Mucosa of descending colon (tissue), 3 donors: ENCODE measurements around the gene SAFB. TPM values are rescaled to one million over a fixed set of nuclear protein-coding genes. Genes with fewer than 3 reads are reported as not detected.

Experiments used
- ATAC-seq: fragments of 200-7000 bp; cut with Tn5 transposase; one replicate; pipeline ENCODE4 v1.9.1; 2020; ENCODE audit warnings: mild to moderate bottlenecking, moderate library complexity
- DNase-seq, 3 donors: peaks; one replicate each; pipeline ENCODE4 v3.0.0-alpha.2; 2020
- H3K36me3 ChIP-seq: fragments of 200-600 bp; one replicate; pipeline ENCODE4 v1.8.0; 2021; ENCODE audit warnings: low read depth, mild to moderate bottlenecking
- H3K4me1 ChIP-seq: fragments of 200-600 bp; one replicate; pipeline ENCODE4 v1.8.0; 2021; ENCODE audit warnings: low read depth, mild to moderate bottlenecking
- H3K4me3 ChIP-seq: fragments of 200-600 bp; one replicate; pipeline ENCODE4 v1.8.0; 2021; ENCODE audit warnings: mild to moderate bottlenecking
- H3K9me3 ChIP-seq: fragments of 200-600 bp; one replicate; pipeline ENCODE4 v1.8.0; 2021; ENCODE audit warnings: mild to moderate bottlenecking
- CTCF ChIP-seq: fragments of 200-600 bp; IDR thresholded peaks from one replicate; pipeline ENCODE4 v1.8.0; 2022; ENCODE audit warnings: antibody characterized with exemption, mild to moderate bottlenecking
- intact Hi-C, 2 donors: fragments of 100-400 bp; cut with DNase I in 1 of 2; cut with micrococcal nuclease in 1 of 2; formaldehyde crosslinking; loops; one replicate each; pipeline versions ENCODE4 v1.11.0 to v1.11.1; 2022; cut with DNase I, micrococcal nuclease
- long read RNA-seq, 2 donors: library from polyadenylated mRNA; unstranded; transcript quantifications; one replicate each; pipeline ENCODE4 v2.0.0, GENCODE V29; 2019 to 2021
- total RNA-seq, 3 donors: library from RNA; stranded (reverse); fragmentation: NEBNext Ultra II Directional in 2 of 3; extraction: Animal tissue kit (Norgen Biotek cat#: 25700) in 2 of 3; gene quantifications; one replicate each; pipeline versions ENCODE4 v1.2.1 to v1.2.4, GENCODE V29; 2021 to 2023
- donor health status: DM: no; HTN: no; CAD: no; lungs with moderate emphysema.
- donor health status: DM: no; HTN: no; CAD: no.
- donor health status: DM: no; HTN: yes; CAD: no.

Gene SAFB
- total RNA-seq = 100 to 1,000 TPM in 1 of 3 donors, 10 to 100 TPM in 2; 78.8 to 115 (median 83.3) TPM
- long read RNA-seq, donor 1, transcript SAFB-205 (21 exons, 2,842 nt) = minor isoform, 62 of 236 reads
- long read RNA-seq, donor 1, transcript SAFB-201 (21 exons, 3,042 nt) = minor isoform, 19 of 236 reads
- long read RNA-seq, donor 1, transcript SAFB-211 (21 exons, 3,014 nt) = major isoform, 80 of 236 reads
- long read RNA-seq, donor 1, partial matches to known transcripts = 21 of 236 reads
- long read RNA-seq, donor 1, other reads (novel, unspliced or antisense) = 54 of 236 reads
- long read RNA-seq, donor 2, transcript SAFB-205 (21 exons, 2,842 nt) = minor isoform, 11 of 60 reads
- long read RNA-seq, donor 2, transcript SAFB-211 (21 exons, 3,014 nt) = major isoform, 16 of 60 reads
- long read RNA-seq, donor 2, partial matches to known transcripts = 20 of 60 reads
- long read RNA-seq, donor 2, other reads (novel, unspliced or antisense) = 9 of 60 reads

- ATAC-seq (peak; percentile 95), DNase-seq (peak; percentile 98 to 100 (median 100))
- intact Hi-C loops = no loop called here
- H3K4me3 ChIP-seq = peak within 1 kb of the TSS; percentile 99
- peaks cover 46% of the 10 kb centered on the region for H3K4me1 ChIP-seq
- H3K9me3 ChIP-seq = no peaks in the 10 kb centered on the region
- no peak for TF ChIP-seq CTCF
- H3K36me3 ChIP-seq = peaks cover 8% of the 10 kb centered on the region
Observed at GRCh38 chr19:5622465-5623396, at the start of gene SAFB, which contains the start of gene SAFB2. Gene SAFB (plus strand): TSS chr19:5623083. CDS start chr19:5623206, 123 bp downstream. Gene SAFB2 (minus strand): TSS chr19:5622776. CDS start chr19:5622715, 61 bp downstream.

- DNase-seq = no peak
- Histone ChIP-seq H3K36me3 (no peaks in the 10 kb centered on the region), H3K4me3 (no peak overlapping the region), H3K4me1 (peaks cover 3% of the 10 kb centered on the region), H3K9me3 (no peaks in the 10 kb centered on the region)
- intact Hi-C loops = no loop called here
- TF ChIP-seq CTCF = no peak
- ATAC-seq = no peak
Observed at GRCh38 chr19:5575590-5575989, 47.3 kb upstream of the SAFB start.

DNA sequence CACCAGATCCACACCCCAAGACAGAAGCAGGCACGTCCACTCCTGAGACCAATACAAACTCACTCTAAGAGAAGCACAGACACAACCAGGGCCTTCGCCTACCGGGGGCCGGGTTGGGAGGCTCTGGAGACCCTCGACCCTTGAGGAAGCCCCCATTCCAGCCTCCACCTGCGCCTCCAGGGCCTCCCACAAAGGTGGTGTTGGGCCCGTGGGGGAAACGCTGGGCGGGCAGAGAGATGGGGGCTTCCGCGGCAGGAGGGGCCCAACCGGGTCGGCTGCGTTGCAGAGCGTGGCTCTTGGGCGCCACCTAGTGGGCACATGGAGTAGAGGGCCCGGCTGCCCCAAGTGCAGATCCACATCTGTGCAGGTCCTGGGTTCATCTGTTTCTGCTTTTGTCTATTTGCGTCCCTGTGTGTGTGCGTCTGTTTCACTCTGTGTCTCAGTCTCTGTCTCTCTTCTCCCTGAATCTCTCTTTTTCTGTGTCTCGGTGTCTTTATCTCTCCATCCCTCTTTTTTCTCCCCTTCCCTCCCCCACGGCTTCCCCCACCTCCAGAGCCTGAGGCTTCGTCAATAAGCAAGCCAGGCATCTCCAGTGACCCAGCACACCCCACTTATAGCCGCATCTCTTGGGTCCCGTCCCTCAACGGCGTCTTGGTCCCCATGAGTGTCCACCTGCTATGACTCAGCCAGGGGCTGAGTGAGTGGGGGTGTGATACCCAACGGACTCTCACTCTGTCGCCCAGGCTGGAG is 44.6 kb upstream of the SAFB start:
- DNase-seq (peak; percentile 76 to 81 (median 77)), ATAC-seq (peak; percentile 94)
- Histone ChIP-seq H3K4me3 (no peak overlapping the region), H3K36me3 (no peaks in the 10 kb centered on the region), H3K9me3 (no peaks in the 10 kb centered on the region), H3K4me1 (no peaks in the 10 kb centered on the region)
- intact Hi-C loops = no loop called here
- TF ChIP-seq CTCF = peak; percentile 93

DNA sequence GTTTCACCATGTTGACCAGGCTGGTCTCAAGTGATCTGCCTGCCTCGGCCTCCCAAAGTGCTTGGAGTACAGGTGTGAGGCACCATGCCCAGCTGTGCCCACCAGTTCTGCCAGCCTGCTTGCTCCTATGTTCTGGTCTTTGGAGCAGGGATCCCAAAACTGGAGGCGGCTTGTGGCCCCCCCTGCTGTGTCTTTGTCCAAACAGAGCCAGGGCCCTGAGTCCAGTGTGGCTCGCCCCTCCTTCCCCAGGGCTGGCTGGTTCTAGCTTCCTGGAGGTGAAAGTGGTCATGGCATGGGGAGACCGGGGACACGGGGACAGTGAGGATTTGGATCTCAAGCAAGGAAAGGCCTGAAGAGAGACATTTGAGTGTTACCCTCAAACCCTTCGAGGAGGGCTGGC is 43.6 kb upstream of the SAFB start:
- Histone ChIP-seq H3K9me3 (no peaks in the 10 kb centered on the region), H3K4me1 (no peaks in the 10 kb centered on the region), H3K36me3 (no peaks in the 10 kb centered on the region), H3K4me3 (no peak overlapping the region)
- no peak for DNase-seq
- ATAC-seq = no peak
- intact Hi-C loops = no loop called here
- TF ChIP-seq CTCF = no peak

DNA sequence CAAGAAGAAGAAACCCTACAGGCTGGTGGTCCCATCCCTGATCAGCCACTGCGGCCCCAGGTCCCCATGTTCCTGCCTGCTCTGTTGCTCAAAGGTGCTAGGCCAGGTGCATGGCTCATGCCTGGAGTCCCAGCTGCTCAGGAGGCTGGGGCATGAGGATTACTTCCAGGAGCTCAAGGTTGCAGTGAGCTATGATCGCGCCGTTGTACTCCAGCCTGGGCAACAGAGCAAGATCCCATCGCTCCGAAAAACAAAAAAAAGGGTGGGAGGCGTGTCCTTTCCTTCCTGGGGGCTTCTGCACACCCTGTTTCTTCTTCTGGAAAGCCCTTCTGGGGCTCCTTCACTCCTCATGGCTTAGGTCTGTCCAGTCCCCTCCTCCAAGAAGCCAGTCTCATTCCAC is 43.2 kb upstream of the SAFB start:
- Histone ChIP-seq H3K9me3 (no peaks in the 10 kb centered on the region), H3K36me3 (no peaks in the 10 kb centered on the region), H3K4me1 (no peaks in the 10 kb centered on the region), H3K4me3 (no peak overlapping the region)
- no peak for TF ChIP-seq CTCF
- intact Hi-C loops = no loop called here
- DNase-seq (no peak), ATAC-seq (no peak)
